GM19240 (cell line): ENCODE results near the gene SELENOS.

Experiments used
- DNase-seq: peaks from one replicate; pipeline ENCODE4 v3.0.0; 2011; ENCODE audit warnings: low spot score; ENCODE audit not compliant: insufficient read length

Gene SELENOS

DNA sequence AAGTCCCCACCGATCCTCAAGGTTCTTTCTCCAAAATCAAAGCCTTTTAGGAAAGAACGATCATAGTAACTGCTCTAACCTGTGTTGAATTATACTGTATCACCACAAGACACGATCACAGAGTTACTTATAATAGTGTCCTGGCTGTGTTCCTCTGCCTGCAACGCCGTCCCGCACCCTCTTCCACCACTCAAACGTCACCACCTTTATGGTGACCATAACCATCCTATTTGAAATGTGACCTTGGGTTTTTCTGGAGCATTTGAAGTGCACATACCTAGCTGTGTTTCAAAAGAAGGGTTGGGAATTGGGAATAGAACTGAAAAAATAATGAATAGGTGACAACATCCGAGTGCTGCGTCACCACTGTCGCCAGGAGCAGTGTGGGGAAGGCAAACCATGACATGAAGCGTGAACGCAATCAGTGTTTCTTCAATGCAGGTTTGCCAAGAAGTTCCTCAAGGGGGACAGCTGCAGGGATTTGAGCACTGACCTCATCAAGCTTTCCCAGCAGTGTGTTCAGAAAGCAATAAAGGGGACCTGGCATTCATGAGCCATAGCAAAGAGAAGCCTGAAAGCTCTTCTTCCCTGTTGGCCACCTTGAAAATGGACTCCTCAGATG is 769 bp upstream of the SELENOS start:
- no peak for DNase-seq

DNA sequence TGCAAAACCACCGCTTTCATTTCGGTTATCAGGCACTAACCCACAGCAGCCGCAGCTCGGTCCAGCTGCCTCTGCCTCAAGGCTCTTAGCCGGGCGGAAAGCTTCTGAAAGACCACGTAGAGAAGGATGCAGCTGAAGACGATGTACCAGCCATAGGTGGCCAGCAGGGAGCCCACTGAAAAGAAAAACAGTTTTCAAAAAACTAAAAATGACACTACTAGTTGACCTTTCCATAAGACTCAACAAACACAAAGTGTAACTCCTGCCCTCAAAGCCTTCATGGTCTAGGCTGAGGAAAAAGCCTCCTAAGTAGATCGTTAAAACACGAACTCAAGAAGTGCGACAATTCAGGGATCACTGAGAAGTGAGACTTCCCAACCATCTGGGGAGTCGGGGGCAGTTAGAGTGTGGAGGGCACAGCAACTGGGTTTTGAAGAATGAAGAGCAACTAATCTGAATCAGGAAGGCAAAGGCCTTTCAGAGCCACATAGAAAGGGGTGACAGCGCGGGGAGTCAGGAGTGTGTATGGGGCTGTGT is 716 bp downstream of the SELENOS start:
- no peak for DNase-seq

DNA sequence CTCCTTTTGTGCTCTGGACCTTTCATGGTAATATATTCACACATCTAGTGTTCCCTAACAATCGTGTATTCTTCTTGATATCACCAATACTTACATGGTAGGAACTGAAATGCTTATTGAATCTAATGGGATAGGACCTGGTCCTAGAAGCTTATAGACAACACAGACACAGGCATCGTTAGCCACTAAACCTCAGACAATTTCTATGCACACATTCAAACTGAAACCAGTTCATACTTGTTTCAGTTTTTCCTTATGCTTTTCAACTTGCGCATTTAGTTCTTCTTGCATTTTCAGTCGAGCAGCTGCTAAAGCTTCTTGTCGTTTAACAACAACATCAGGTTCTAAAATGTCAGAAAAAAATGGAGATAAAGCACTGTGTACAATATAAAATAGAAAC is 2.3 kb downstream of the SELENOS start:
- no peak for DNase-seq

DNA sequence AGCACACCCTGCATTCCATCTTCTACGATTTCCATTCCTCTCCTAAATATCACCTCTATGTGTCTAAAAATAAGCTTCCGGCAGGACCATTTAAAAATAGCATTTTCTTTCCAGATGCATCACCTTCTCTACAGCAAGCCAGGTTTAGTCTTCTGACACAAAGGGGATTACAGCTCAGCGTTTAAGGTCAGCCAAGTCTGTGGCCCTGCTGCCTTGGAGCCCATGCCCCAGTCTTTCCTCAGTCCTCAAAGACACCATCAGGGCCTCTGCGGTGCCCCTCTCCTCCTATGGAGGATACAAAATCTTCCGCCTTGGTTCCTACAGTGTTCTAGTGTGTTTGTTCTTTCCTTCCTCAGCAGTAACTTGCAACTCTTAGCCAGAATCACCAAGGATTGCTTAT is 3.8 kb downstream of the SELENOS start:
- DNase-seq, result no peak

DNA sequence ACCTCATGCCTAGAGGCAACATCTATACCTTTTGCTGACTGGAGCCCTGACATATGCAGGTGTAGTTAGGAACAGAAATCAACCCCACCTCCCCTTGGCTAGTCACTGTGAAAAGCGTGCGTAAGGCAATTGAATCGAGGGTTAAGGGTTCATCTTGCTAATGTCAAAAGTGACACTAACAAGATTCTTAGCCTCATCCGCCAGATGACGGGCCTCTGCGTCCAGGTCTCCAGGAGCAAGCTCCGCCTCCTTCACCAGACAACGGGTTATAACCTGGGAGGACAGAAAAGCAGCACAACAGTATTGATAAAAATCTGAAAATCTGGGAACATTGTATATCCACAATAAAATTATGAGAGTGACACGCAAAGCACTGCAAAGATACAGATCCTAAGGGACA is 4.7 kb downstream of the SELENOS start:
- no peak for DNase-seq

DNA sequence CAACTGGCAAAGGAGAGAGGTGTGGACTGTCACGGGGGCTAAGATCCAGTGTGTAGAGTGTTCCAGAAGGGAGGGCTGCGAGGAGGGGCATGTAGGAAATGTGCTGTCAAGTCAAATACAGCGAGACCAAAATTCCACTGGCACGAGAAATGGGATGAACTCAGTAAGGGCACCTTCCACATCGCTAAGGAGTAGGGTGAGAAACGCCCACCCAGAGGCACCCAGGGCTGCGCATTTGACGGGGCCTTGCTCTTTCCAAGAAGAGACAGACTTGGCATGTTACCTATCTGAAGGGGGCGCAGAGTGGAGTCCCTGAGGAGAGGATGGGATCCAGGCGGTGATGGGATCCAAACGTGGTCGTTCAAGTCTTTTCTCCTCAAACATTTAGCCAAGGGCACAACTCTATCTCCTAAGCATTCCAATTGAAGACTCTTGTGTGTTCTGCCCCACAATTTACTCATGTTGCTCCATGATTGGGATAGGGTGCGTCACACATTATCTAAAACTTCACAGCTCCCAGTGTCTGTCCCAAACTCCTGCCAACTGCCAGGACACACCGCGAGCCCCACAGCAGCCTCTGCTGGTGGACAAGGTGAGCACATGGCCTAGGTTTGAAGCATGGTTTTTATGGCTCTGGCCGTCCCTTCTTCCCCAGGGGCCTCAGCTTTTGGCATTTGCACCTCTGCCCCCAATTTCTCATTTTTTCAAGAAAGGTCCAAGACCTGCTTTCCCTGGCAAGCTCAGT is 7.6 kb downstream of the SELENOS start:
- no peak for DNase-seq

DNA sequence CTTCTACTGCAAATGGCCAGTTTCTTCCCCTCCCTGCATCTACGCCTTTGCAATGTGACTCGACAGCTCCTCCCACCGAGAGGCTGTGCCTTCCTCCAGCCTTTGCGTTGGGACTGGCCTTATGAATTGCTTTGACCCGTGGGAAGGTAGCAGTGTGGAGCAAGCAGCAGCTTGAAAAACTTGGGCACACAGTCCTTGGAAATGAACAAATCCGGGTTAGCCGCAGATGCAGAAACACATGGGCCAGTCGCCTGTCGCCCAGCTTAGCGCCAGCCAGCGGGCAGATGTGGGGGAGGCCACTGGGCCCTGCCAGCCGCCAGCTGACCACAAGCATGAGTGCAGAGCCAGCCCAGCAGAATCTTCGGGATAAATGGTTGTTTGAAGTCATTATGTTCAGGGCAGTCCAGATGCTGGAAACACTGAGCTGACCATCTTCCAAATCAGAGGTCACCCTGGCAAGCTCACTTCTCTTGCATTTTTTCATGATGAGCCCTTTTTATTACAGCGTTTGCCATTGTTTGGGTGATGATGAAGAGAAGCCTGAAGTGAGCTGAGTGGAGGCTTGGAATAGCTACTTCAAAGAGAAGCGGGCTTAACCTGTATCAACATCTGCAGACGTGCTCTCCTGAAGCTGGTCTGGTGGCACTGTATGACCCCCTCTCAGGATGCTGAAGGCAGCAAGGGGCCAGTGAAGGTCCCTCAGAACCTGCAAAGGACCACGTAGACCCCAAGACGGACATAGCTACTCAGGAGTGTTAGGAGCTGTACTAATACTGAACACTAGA is 9.8 kb downstream of the SELENOS start:
- no peak for DNase-seq

DNA sequence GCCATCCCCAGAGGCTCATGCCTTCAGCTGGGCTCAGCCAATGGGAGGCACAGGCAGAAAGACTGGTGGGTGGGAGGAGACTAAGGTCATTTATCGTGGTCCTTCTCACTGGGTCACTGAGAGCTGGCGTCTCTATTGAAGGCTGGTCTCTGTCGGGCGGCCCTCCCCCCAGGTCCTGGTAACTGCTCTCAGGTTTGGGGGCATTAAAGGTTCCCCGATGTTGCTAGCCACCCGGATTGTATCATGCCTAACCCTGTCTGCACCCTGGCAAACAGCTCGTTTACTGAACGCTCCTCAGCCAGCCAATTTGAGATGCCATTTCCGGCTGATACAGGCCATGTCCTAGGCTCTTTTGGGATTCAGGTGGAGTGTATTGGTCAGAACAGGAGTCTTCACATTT is 10.5 kb downstream of the SELENOS start:
- DNase-seq, result no peak

DNA sequence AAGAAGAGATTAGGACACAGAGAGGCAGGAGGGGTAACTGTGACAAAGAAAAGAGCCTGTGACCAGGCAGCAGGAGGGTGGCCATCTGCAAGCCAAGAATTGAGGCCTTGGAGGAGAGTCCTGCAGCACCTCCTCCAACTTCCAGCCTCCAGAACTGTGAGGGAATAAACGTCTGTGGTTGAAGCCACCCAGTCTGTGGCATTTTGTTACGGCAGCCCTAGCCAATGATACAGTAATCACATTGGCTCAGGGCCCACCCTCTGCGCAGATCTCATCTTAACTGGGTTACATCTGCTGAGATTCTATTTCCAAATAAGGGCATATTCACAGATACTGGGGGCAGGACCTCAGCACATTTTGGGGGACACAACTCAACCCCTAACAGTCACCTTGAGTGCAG is 11.3 kb downstream of the SELENOS start:
- no peak for DNase-seq

DNA sequence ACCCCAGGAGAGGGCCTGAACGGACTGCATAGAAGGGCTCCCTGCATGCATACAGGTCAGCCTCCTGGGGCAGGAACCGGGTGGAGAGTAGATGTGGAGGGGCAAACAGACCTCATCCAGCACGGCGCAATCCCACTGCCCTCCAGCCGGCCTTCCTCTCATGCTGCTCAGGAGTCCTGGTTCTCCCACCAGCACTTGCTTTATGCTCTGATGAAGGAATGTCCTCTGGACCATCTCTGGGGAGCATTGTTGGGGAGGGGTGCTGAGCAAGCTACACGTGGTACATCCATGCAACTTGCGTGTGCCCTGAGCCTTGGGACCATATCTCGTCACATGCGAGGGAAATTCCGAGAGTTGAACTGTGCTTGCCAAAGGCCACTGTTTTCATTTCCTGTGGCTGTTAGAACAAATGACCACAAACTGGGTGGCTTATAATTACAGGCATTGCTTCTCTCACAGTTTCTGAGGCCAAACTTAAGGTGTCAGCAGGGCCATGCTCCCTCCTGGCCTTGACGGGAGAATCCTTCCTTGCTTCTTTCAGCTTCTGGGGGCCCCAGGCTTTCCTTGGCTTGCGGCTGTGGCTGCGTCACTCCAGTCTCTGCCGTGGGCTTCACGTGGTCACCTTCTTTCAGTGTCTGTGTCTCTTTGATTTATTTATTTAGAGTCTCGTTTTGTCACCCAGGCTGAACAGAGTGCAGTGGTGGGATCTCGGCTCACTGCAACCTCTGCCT is 12.2 kb downstream of the SELENOS start:
- no peak for DNase-seq

DNA sequence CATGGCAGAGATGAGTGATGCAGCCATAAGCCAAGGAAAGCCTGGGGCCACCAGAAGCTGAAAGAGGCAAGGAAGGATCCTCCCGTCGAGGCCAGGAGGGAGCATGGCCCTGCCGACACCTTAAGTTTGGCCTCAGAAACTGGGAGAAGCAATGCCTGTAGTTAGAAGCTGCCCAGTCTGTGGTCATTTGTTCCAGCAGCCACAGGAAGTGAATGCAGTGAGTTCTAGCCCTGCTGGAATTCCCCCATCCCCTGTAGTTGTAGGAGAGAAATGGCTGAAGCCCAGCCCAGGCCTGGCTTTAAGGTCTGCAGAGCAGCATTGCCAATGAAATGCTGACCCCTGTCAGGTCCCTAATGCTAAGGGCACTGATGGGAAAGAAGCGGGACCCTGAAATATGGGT is 13.3 kb downstream of the SELENOS start:
- no peak for DNase-seq

DNA sequence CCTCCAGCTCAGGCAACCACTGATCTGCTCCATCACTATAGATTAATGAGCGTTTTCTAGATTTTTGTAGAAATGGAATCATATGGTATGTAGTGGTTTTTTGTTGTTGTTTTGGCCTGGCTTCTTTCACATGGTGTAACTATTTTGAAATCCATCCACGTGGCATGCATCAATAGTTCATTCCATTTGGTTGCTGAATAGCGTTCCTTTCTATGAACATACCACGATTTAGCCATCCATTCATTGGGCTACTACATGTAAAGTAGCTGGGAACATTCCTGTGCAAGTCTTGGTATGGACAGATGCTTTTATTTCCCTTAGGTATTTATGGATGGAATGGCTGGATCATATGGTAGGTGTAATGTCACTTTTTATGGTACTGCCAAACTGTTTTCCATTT is 14.7 kb downstream of the SELENOS start:
- DNase-seq, result no peak

DNA sequence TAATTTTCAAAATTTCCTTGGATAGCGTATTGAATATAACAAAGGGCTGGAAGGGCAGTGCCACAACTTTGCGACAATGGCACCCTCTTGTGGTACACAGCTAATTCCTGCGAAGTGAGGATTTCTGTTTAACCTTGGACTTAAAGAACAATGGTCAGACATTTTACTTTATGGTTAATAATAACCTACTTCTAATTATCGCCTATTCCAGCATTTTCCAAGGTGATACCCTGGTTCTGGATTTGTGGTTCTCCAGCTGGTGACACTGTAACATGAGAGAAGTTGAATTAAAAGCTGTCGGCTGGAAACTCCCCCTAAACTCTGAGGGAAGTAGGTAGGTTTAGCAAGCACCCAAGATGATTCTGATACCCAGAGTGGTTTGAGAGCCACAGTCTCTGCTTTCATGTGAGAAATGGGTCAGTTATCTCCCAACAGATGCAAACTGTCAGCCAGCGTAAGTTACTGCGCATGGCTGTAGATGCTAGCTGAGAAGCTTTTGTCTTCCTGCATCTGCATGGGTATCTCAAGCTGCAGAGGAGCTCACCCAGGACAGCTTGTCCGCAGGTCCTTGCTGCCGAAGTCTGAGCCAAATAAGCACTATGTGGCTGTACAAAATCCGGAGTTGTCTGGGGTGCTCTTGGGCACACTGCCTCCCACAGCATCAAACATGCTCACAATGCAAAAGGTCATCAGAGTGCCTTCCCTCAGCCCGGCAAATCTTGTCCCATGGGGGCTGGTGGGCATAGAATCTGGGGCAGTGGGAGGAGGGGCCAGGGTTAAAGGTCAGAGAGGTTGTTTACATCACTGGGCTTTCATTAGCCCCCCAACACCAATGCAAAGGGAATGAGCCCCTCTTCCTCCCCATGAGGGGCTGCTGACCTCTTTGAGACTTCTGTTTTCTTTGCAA is 18.8 kb downstream of the SELENOS start:
- DNase-seq, result no peak

DNA sequence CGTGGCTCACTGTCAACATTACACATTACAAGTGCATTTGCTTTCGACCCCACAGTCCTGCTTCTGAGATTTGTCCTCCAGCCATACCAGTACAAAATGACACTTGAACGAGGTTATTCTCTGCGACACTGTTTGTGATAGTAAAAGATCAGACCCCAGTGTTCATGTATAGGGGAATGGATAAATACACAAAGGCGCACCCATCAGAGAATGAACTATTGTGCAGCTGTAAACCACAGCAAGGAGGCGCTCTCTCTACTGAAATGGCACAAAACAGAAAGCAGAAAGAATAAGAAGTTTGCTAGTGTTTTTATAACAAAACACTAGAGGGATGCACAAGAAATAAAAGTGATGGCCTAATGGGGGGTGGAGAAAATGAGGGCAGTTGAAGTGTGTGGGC is 20.5 kb downstream of the SELENOS start:
- no peak for DNase-seq

DNA sequence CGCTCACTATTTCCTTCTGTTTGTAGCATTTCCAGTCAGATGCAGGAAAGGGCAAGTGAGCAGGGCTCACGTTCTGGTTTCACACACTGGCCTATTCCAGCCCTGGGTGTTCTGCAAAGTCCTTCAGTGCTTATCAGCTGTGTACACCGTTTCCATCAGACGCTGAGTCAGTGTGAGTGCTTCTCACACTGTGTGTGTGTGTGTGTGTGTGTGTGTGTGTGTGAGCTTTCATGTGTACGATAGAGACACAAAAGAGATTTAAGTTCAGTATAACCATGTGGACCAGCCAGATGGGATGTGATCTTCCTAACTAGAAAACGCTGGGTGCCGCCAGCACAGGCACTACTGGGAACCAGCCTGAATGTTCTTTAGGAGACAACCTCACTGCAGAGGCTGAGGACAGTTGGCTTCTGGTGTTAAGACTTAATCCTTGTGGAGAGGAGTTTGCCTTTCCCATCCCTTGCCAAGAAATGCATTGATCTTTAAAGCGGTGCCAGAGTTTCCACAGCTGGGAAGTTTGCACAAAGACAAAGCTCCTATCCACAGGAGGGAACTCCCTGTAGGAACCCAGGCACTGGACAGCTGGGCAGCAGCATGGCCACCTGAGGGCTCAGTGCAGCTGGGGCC is 21.6 kb downstream of the SELENOS start:
- DNase-seq, result no peak

DNA sequence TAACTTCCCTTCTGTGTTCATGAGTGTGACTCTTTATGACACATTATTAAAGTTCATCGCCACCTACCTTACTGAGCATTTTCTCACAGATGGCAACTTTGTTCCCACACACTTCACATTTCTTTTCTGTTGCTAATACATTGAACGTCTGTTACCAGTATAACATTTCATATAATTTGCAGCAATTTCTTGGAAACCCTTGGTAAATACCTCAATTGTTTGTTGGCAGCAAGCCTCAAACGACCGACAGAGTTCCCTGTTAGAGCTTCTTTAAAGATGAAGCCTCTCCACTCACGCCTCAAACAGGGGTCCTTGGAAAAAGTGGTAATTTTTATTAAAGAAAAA is 22.3 kb downstream of the SELENOS start:
- no peak for DNase-seq

DNA sequence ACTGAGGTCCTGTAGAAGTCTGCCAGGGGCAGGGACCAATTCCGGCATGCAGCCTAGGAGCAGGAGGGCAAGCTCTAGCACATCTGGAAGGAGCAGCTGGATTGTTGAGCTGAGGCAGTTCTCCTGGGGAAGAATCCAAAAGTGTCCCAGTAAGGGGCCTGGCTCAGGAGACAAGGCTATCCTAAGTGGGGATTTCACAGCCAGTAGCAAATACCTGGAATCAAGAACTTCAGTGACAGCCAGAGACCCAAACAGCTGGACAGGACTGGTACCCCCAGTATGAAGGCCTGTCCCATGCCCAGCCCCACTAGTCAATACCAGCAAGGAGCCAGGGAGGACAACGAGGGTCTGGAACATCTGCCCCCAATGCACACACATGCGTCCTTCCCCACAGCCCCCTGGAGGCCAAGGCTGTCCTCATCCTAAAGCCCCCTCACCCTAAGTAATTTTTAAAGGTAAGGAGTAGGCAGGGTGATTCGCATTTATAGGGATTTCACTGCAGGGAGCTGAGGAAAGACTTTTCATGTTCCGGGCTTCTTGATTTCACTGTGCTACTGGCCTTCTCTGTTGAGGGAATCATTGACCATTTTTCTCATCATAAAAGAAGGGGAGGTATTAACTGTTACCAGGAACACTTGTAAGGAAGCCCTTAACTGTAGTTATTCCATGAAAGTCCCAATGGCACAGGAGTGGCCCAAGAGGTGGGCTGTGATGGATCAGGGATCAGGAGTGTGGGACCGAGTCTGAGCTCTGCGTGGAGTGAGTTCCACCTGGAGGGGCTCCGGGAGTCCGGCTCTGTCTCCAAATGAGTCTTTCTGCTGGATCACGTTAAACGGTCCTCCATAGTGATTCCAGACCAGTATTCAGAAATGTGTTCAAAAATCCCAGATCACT is 22.9 kb downstream of the SELENOS start:
- no peak for DNase-seq

DNA sequence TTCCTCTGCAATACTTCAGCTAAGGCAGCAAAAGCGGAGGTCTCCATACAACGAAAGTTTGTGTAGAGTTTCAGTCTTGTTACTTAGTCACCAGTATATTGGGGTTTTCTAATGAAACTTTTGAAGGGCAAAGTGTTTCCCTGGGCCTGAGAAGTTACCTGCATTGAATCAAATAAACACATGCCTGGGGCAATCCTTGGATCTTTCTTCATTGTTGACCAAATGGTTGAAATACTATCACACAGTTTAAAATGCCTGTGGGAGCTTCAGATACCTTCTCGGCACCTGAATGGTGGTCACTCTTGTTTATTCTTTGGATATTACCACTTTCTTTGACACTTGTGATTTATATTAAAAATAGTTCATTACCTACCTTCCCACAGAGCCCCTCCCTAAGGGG is 24.4 kb downstream of the SELENOS start:
- no peak for DNase-seq
